ENCODE data around the gene TRMU.

The TRMU gene

DNA sequence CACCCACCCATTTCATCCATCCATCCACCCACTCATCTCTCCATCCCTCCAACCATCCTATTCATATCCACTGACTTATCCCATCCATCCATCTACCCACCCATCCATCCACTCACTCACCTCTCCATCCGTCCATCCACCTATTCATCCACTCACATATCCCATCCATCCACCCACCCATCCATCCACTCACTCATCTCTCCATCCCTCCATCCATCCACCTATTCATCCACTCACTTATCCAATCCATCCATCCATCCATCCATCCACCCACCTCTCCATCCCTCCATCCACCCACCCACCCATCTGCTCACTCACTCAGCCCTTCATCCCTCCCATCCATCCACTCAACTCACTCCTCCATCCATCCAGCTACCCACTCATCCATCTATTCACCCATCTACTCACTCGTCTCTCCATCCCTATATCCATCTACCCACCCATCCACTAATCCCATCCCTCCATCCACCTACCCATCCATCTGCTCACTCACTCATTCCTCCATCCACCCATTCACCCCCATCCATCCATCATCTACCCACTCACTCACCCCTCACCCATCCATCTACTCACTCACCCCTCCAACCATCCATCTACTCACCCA lies 36.2 kb downstream of the TRMU start:
- no peak for DNase-seq

DNA sequence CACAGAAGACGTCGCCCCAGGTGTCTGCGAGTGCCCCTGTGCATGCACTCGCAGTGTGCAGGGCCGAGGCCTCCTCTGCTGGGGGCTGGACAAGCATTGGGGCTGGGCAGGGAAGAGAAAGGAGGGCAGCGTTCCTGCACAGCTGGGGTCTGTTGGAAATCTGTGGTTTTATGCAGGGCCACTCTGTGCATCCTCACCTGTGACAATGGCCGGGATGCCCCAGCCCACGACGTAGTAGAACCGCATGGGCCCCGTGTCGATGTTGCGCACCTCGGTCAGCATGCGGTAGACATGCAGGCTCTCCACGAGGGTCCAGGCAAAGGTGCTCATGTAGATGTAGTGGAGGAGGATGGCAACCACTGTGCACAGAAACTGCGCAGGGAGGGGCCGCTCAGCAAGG lies 37.2 kb downstream of the TRMU start:
- DNase-seq = no peak

DNA sequence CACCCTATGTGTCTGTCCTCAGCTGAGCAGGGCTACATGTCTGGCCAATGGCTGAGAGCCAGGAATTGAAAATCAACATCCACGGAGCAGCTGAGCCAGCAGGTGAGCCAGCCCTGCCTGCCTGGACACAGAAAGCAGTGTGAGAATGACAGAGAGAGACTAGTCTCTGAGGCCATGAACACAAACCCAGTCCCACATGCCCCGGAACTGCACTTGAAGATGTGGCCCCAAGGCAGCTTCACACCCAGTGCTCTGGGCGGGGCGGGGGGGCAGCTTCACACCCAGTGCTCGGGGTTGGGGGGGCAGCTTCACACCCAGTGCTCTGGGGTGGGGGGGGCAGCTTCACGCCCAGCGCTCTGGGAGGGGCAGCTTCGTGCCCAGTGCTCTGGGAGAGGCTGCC lies 37.6 kb downstream of the TRMU start:
- DNase-seq = no peak

GRCh38 chr22:46373921-46374662 lies 38.6 kb downstream of the TRMU start:
- no peak for DNase-seq

DNA sequence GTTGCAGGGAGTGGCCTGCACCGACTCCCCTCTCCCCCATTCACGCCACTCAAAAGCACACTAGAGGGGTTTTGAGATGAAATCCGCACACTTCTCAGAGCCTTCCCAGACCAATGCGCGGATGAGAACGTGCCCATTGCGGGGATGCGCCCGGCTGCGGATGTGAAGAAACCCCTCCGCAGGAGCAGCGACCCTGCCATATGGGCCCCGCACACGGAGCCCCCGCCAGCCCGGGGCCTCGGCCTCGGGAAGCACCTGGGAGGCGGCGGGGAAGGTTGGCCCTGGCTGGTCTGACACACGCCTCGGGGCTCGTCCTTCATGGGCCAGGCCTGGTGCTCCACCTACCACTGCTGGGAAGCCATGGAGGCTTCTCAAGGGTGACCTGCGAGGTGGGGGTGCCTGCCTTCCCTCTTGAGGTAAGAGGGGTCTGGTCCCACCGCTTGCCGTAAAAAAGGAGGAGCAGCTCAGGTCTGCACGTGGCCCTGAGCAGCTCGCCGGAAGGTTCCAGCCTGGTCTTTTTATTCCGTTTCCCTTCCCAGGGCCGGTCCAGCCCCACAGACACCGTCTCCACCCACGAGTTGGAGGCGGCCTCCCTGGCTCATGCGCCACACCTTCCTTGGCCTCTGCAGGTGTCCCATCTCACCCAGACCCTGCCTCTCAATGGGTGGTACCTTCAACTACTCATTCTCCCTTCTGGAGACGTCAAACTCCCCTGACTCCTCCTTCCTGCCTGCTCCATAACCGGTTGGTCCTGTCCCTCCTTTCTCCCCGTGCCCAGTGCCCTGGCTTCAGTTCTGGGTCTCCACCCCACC lies 39.4 kb downstream of the TRMU start:
- DNase-seq = no peak

DNA sequence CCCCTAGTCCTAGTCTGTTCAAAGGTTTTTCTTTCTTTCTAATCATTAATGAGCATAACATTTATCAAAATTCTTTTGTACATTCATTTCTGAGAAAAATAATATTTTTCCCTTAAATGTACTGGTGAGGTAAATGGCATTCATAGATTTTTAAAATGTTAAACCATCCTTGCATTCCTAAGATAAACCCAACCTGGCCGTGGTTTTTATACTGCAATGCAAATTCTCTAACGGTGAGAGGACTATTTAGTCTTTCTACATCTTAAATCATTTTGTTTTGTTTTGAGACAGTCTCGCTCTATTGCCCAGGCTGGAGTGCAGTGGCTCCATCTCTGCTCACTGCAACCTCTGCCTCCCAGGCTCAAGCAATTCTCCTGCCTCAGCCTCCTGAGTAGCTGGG lies 40.6 kb downstream of the TRMU start:
- DNase-seq = no peak

- no peak for DNase-seq
Observed at GRCh38 chr22:46376908-46377524, 41.5 kb downstream of the TRMU start.

DNA sequence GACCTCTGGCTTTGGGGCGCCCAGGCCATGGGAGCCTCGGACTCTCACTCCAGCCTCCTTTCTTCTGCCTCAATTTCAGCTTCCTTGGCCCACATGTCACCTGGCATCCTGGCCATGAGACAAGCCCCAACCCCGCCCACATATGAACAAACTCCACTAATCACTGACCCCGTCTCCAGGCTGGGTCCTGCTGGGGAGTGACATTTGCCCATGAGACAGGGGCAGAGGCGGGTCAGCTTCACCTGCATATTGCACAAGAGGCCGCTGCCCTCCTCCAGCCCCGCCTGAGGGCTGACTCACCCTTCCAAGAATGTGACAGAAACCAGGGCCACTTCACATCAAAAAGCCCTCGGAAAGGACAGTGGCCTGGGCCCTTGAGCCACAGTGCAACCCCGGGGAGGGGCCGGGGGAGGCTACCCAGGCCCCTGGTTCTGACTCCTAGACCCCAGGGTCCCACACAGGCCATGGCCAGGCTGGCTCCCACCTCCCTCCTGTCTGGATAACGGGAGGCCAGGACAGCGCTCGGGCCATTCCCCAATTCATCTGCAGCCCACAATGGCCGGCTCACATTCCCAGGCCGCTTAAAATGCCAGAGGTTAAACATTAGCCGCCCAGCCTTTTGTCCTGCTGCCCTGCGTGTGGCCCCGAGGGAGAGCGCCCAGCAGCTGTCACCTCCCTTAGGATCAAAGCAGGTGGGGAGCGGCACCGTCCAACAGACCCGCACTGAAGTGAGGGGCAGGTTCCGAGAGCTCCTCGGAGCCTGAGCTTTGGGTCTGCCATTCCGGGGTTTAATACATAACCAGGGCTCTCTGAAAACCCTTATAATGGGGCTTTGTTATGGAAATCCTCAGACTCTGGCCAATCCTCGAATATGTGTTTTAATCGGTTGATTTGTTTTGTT lies 42.3 kb downstream of the TRMU start:
- DNase-seq = no peak

- no peak for DNase-seq
Observed at GRCh38 chr22:46378426-46379065, 43.0 kb downstream of the TRMU start.

GRCh38 chr22:46379066-46379930 lies 43.8 kb downstream of the TRMU start:
- no peak for DNase-seq

DNA sequence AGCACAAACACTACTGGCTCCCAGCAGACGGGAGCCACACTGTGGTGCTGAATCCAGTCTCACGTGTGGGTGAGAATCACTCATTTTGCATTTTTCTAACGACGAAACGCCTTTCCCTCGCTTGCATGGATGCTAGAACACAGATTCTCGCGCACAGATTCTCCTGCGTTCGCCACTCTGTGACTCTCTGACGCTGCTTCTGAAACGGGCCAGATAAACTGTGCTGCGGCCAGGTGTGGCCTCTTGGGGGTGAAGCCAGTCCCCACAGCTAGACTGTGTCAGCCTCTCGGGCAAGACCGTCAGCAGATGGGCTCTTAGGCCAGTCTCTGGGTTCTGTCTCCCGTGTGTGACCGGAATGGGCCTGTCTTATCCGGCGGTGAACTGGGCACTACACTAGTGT lies 44.6 kb downstream of the TRMU start:
- DNase-seq = no peak

DNA sequence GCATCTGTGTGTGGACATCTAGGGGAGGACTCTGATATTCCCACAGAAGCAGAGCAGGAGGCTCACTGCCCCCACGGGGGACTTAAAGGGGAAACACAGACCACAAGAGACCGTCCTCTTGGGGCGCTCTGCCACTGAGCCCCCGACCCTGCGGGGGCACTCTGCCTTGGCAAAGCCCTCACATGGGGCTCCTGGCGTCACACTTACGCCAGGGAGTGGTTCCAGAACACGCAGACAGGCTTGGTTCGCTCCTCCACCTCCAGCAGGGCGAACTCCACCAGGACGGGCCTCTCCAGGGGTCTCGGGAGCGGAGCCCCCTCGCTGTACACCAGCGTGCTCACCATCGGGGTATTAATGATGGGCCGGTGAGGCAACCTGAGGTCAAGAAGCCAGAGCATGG lies 45.1 kb downstream of the TRMU start:
- no peak for DNase-seq

DNA sequence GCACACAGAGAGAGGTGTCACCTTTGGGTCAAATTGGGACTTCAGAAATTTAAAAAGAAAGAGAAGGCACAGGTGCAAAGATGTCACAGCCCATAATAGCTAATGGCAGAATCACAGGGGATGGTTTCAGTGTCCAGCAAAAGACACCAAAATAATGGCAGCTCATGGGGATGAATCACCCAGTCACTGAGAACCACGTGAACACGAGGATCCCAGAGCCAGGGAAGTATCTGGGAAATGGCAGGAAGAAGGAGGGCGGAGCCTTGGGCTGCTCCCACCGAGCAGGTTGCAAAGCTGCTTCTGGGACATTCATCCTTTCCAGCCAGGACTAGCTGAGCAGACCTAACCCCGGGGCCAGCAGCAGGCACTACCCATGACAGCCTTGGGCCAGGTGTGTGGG lies 45.6 kb downstream of the TRMU start:
- DNase-seq = no peak

GRCh38 chr22:46381731-46382130 lies 46.2 kb downstream of the TRMU start:
- no peak for DNase-seq

- no peak for DNase-seq
Observed at GRCh38 chr22:46382524-46382923, 47.0 kb downstream of the TRMU start.

DNA sequence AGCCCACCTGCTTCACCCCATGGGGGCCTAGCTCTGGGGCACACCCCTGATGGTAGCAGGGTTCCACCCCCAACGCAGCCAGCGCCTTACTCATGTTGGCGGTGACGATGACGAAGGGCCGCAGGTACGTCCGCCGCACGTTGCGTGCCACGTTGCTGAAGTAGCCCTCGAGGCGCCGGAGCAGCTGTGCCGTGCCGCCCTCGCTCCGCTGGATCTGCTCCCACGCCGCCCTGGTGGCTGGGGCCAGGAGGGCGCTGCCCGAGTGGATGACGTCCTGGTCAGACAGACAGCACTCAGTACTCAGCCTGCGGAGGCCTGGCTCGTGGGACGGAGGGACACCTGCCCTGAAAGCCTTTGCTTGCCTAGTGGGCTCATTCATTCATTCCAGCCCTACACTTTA lies 50.8 kb downstream of the TRMU start:
- no peak for DNase-seq

GRCh38 chr22:46387748-46388147 lies 52.2 kb downstream of the TRMU start:
- DNase-seq = no peak

- no peak for DNase-seq
Observed at GRCh38 chr22:46388647-46389046, 53.1 kb downstream of the TRMU start.

- no peak for DNase-seq
Observed at GRCh38 chr22:46389081-46389480, 53.6 kb downstream of the TRMU start.

- no peak for DNase-seq
Observed at GRCh38 chr22:46390105-46390651, 54.7 kb downstream of the TRMU start.
